HG03571 (cell line): ENCODE measurements around the gene AXDND1.
"Not testable (repeated sequence)": the region's sequence is repeated elsewhere in the genome, so short reads cannot be mapped to it uniquely, and the experiment has no call there.

Experiments used
- ATAC-seq: cut with Tn5 transposase; IDR thresholded peaks from one replicate; pipeline ENCODE4 v1.9.1; 2021; ENCODE audit not compliant: unreplicated experiment

The AXDND1 gene

DNA sequence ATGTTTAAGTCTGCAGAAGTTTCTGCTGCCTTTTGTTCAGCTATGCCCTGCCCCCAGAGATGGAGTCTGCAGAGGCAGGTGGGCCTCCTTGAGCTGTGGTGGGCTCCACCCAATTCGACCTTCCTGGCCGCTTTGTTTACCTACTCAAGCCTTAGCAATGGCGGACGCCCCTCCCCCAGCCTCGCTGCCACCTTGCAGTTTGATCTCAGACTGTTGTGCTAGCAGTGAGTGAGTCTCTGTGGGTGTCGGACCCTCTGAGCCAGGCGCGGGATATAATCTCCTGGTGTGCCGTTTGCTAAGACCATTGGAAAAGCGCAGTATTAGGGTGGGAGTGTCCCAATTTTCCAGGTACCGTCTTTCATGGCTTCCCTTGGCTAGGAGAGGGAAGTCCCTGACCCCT, 99.9 kb downstream of the AXDND1 start:
- not testable (repeated sequence) for ATAC-seq

DNA sequence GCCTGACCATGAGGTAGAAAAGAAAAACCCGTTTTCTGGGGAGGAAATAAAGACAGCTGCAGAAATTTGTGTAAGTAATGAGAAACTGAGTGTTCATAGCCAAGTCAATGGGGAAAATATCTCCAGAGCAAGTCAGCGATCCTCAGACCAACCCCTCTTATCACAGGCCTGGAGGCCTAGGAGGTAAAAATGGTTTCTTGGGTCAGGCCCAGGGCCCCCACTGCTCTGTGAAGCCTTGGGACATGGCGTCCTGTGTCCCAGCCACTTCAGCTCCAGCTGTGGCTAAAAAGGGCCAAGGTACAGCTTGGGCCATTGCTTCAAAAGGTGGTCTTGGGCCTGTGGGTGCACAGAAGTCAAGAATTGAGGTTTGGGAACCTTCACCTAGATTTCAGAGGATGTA, 108.9 kb downstream of the AXDND1 start:
- no peak for ATAC-seq

- ATAC-seq, result no peak
Observed at GRCh38 chr1:179476484-179476883, 110.7 kb downstream of the AXDND1 start.

- no peak for ATAC-seq
Observed at GRCh38 chr1:179478370-179478769, 112.6 kb downstream of the AXDND1 start.

DNA sequence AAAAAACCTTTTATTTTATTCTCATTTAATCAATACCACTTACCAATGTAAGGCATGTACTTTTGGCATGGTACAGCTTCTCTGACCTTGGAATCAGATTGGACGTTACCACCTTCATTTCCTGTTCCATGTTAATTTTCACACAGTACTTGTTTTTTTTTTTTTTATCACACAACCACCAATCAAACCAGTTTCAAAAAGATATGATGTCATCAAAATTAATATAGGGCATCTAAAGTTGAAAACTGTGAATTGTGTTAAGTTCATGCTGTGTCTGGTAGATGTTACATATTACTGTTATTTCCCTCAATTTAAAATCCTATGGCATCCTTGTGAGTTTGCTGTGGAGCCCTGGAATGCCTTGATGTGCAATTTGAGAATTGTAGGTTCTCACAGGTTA, 124.8 kb downstream of the AXDND1 start:
- ATAC-seq, result no peak

GRCh38 chr1:179493323-179493722, 127.6 kb downstream of the AXDND1 start:
- ATAC-seq, result no peak

GRCh38 chr1:179506199-179506598, 140.4 kb downstream of the AXDND1 start:
- ATAC-seq, result no peak

- ATAC-seq, result no peak
Observed at GRCh38 chr1:179509384-179509783, 143.6 kb downstream of the AXDND1 start.

DNA sequence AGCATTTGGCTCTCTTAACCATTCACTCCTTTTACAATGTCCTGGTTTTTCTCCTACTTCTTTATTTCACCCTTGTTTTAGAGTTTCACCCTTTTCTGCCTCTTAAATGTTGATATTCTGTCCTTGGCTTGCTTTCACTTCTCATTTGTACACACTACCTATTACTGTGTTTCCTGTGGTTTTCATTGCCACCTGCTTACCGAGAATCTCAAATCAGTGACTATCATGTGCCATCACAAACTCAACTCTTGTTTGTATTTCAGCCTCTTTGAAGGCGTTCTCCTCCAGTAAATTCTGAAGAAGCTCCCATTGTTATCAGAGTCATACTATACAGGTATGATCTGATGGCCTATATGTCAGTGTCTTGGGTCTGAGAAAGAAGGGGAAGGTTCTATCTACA, 144.3 kb downstream of the AXDND1 start:
- ATAC-seq, result no peak

- no peak for ATAC-seq
Observed at GRCh38 chr1:179516976-179517705, 151.4 kb downstream of the AXDND1 start.

DNA sequence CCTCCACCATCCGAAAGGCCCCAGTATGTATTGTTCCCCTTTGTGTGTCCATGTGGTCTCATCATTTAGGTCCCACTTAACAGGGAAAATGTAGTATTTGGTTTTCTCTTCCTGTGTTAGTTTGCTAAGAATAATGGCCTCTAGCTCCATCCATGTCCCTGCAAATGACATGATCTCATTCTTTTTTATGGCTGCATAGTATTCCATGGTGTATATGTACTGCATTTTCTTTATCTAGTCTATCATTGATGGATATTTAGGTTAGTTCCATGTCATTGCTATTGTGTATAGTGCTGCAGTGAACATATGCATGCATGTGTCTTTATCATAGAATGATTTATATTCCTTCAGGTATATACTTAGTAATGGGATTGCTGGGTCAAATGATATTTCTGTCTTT, 152.8 kb downstream of the AXDND1 start:
- not testable (repeated sequence) for ATAC-seq

DNA sequence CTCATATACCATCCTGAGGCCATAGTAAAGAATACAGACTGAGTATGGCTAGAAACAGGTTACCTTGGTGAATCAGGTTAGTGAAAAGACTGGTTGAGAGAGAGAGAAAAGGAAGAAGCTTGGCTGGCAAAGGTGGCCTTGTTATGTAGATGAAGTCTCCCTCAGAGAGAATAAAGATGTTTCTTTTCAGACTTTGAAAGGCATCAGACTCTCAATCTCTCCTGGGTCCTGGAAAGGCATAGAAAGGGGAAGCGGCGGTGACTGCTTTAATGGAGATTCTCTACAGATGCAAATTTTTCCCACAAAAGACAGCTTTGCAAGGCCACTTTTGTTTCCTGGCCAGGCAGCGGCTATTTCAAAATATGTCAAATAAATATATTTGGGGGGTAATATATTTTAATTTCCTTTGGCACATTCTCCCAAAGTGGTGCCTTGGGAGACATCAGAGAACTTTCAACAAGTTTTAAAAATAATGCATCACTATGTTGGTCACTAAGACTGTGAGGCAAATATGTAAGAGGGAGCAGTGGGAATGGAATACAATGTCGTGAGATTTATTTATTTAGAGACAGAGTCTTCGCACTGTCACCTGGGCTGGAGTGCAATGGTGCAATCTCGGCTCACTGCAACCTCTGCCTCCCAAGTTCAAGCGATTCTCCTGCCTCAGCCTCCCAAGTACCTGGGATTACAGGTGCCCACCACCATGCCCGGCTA, 163.9 kb downstream of the AXDND1 start:
- no peak for ATAC-seq

GRCh38 chr1:179530352-179530751, 164.6 kb downstream of the AXDND1 start:
- no peak for ATAC-seq

DNA sequence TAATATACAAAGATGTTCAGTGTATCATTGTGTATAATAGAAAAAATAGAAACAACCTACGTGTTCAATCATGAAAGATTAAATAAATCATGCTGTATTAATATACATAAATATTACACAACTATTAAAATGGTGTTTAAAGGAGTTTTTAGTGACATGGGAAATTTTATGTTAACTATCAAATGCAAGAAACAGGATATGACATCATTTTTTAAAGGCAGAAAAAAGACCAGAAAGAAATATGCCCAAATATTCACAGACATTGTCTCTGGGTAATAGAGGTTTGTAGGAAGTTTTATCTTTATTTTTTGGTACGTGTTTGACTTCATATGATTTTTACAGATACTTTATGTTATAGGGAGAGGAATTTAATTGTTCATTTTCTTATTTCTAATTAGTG, 176.0 kb downstream of the AXDND1 start:
- no peak for ATAC-seq

DNA sequence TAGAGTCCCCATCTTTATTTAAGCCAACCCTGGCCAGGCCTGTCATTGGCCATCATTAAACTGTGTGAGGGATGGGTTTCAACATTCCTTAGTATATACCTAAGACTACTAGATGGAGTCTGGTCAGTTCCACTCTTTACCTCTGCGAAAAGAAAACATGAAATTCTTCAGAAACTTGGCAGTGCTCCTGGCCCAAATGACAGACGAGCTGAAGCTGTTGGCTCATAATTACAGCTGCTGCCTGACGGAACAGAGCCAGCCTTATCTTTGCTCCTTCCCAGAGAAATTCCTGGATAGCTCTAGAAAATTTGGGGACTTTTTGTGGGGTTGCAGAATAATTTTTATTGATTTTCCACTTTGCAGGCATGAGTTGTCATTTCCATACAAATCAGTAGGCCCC, 179.6 kb downstream of the AXDND1 start:
- no peak for ATAC-seq

DNA sequence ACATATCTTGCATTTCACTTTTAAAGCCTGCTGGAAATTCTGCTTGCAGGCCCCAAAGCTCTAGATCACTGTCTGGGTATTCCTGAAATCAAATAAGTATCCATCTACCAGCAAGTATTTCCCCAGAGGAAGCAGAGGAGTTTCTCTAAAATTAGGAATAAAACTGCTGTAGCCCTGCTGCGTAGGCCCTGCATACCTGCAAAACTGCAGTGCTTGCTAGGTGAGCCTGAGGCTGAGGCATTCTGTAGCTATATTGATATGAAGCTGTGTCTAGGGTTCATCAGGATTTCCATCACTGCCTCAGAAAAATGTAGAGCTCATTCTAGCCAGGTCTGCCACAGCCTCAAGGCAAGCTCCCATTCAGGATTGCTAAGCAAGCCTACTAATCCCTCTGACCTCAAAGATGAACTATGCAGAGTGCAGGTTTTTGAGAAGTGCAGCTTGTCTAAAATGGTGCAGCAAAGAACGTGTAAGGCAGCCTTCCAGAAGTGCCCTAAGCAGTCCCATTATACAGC, 181.3 kb downstream of the AXDND1 start:
- ATAC-seq, result no peak

- no peak for ATAC-seq
Observed at GRCh38 chr1:179548666-179549367, 183.0 kb downstream of the AXDND1 start.

DNA sequence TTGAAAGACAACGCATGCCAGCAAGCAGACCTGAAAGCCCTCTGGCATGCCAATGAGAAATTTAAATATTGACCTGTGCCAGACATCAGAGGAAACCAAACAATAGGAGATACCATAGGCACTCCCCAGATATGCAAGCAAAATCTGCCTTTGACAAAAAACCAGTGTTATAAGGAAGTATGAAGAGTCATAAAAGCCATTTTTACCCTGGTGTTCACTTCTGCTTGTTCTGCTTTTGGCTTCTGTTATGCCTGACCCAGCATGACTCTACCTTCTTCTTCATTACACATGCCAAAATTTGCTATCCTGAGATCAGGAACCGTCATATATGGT, 183.6 kb downstream of the AXDND1 start:
- ATAC-seq, result no peak

GRCh38 chr1:179550746-179551682, 185.2 kb downstream of the AXDND1 start:
- no peak for ATAC-seq

DNA sequence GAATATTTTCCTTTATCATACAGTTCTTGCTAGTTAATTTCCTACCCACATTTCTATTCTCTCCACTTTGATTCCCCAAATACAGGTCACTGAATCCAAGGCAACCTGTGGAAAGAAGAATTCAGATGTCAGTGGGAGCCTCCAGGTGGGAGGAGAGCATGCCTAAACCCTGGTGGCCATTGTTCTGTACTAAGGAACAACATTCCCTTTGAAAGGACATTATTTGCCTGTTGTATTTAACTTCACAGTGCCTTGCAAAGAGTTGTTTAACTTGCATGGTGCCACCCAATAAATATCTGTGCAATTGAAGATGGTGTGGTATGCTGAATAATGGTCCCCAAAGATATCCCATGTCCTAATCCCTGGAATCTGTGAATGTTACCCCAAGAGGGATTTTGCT, 188.7 kb downstream of the AXDND1 start:
- no peak for ATAC-seq

DNA sequence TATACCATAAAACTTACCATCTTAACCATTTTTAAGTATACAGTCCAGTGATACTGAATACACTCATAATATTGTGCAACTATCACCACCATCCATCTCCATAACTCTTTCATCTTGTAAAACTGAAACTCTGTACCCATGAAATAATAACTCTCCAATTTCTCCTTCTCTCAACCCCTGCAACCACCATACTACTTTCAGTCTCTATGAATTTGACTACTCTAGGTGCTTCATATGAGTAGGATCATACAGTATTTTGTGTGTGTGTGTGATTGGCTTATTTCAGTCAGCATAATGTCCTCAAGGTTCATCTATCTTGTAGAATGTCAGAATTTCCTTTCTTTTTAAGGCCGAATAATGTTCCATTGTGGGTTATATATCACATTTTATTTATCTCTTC, 192.3 kb downstream of the AXDND1 start:
- no peak for ATAC-seq
